K562 (cell line): ENCODE measurements around the gene PSMB4. TPM values are rescaled to one million over a fixed set of nuclear protein-coding genes. Genes with fewer than 3 reads are reported as not detected.
A peak's percentile ranks its signal among the peaks of the same experiment; 100 is the strongest.

Experiments used
- ATAC-seq: fragments of 200-7000 bp; cut with Tn5 transposase; 3 replicates; pipeline ENCODE4 v1.9.1; 2020; ENCODE audit warnings: moderate library complexity
- BruUV-seq: library from RNA; stranded (reverse); fragments of 400-500 nt; replicated peaks from 2 replicates; lab custom pipeline; 2021; lab: Mats Ljungman, UMichigan
- CTCF ChIA-PET: fragments of 300-600 bp; formaldehyde crosslinking; extraction: SDS; loops from one replicate; lab custom pipeline; 2021; ENCODE audit warnings: low intra/inter-chr PET ratio; lab: Yijun Ruan, JAX
- POLR2A ChIA-PET: fragments of 300-600, 350-650 bp; sonication (Branson Sonifier 250); formaldehyde crosslinking; extraction: SDS; loops from one replicate; lab custom pipeline; 2021; ENCODE audit warnings: antibody characterized with exemption, inconsistent platforms; lab: Yijun Ruan, JAX
- DNase-seq, 4 experiments: peaks; one replicate each; pipeline versions ENCODE4 v3.0.0 to v3.0.0-alpha.2; 2011 to 2018; ENCODE audit warnings: low spot score in 3 of 4, mixed read lengths in 3 of 4; ENCODE audit errors: extremely low read depth in 1 of 4
- FAIRE-seq: peaks from 2 replicates; lab custom pipeline; 2011; peaks lifted over from hg19 to GRCh38; lab: Jason Lieb, UNC
- H2AFZ ChIP-seq: 2 replicates; pipeline ENCODE4 v1.6.0; 2011; ENCODE audit warnings: low read depth, low read length, control low read depth, inconsistent platforms
- H3K27ac ChIP-seq: fragments of 200-600 bp; 3 replicates; pipeline ENCODE4 v1.8.0; 2011; ENCODE audit warnings: low read depth, mild to moderate bottlenecking, control low read depth, inconsistent platforms, low read length, moderate library complexity, mixed read lengths; ENCODE audit errors: extremely low read depth
- H3K27me3 ChIP-seq, 2 experiments: fragments of 300-600 bp in 1 of 2; 2 replicates in 1 of 2; 3 replicates in 1 of 2; pipeline versions ENCODE4 v1.6.0 to v1.8.0; 2011; ENCODE audit warnings: inconsistent platforms in 2 of 2, low read length in 2 of 2, mild to moderate bottlenecking in 1 of 2, mixed read lengths in 1 of 2, moderate library complexity in 1 of 2; ENCODE audit not compliant: control insufficient read depth in 2 of 2, insufficient read depth in 2 of 2
- H3K36me3 ChIP-seq: fragments of 300-600 bp; 3 replicates; pipeline ENCODE4 v1.8.0; 2011; ENCODE audit warnings: mild to moderate bottlenecking, low read length, inconsistent platforms; ENCODE audit not compliant: control insufficient read depth, insufficient read depth
- H3K4me1 ChIP-seq, 2 experiments: fragments of 200-600 bp in 1 of 2; replicated peaks in 1 of 2; 2 replicates in 1 of 2; 3 replicates in 1 of 2; pipeline versions ENCODE4 v1.5.1 to v1.8.0; 2011; ENCODE audit warnings: inconsistent platforms in 2 of 2, low read length in 2 of 2, mild to moderate bottlenecking in 1 of 2, mixed read lengths in 1 of 2, moderate library complexity in 1 of 2; ENCODE audit not compliant: control insufficient read depth in 2 of 2, insufficient read depth in 2 of 2
- H3K4me2 ChIP-seq: 2 replicates; pipeline ENCODE4 v1.6.1; 2011; ENCODE audit warnings: low read length, control low read depth, inconsistent platforms, mixed read lengths; ENCODE audit not compliant: insufficient read depth
- H3K4me3 ChIP-seq: fragments of 200-600 bp; sonication (generic), shearing (Covaris generic); 2 replicates; pipeline ENCODE4 v1.5.1; 2016; ENCODE audit warnings: control low read depth, inconsistent platforms
- H3K79me2 ChIP-seq: fragments of 200-600 bp; 3 replicates; pipeline ENCODE4 v1.8.0; 2011; ENCODE audit warnings: low read length, inconsistent platforms; ENCODE audit not compliant: control insufficient read depth, insufficient read depth
- H3K9ac ChIP-seq, 2 experiments: 2 replicates each; pipeline versions ENCODE4 v1.6.0 to v1.6.1; 2011; ENCODE audit warnings: low read depth in 2 of 2, low read length in 2 of 2, control low read depth in 1 of 2, inconsistent platforms in 1 of 2, mild to moderate bottlenecking in 1 of 2, mixed read lengths in 1 of 2; ENCODE audit not compliant: insufficient read depth in 1 of 2
- H3K9me1 ChIP-seq: one replicate; pipeline ENCODE4 v1.6.0; 2011; ENCODE audit warnings: inconsistent platforms, mild to moderate bottlenecking, low read length, moderate library complexity; ENCODE audit not compliant: control insufficient read depth, insufficient read depth
- H3K9me3 ChIP-seq: replicated peaks from 2 replicates; pipeline ENCODE4 v1.5.1; 2011; ENCODE audit warnings: low read depth, low read length, inconsistent platforms; ENCODE audit not compliant: control insufficient read depth, insufficient read depth
- H4K20me1 ChIP-seq: replicated peaks from 2 replicates; pipeline ENCODE4 v1.6.1; 2011; ENCODE audit warnings: low read length, inconsistent platforms, mixed read lengths; ENCODE audit not compliant: control insufficient read depth, insufficient read depth
- CBFA2T2 ChIP-seq: fragments of 450-650 bp; conservative IDR thresholded peaks from 2 replicates; pipeline ENCODE4 v1.6.1; 2017; ENCODE audit warnings: mild to moderate bottlenecking
- ETV5 ChIP-seq: sonication (generic); formaldehyde crosslinking; IDR thresholded peaks from 2 replicates; pipeline ENCODE4 v1.4.0; 2020; ENCODE audit warnings: low read depth, mild to moderate bottlenecking, missing genetic modification reagents
- FOXA3 ChIP-seq, 2 experiments: fragments of 450-650 bp in 1 of 2; sonication (generic) in 1 of 2; formaldehyde crosslinking; IDR thresholded peaks in 1 of 2; conservative IDR thresholded peaks in 1 of 2; 2 replicates each; pipeline versions ENCODE4 v1.4.0 to v1.8.0; 2020 to 2022; ENCODE audit warnings: mild to moderate bottlenecking in 2 of 2, missing genetic modification reagents in 1 of 2
- GATA2 ChIP-seq: sonication (generic); formaldehyde crosslinking; IDR thresholded peaks from 2 replicates; pipeline ENCODE4 v1.4.0; 2020; ENCODE audit warnings: mild to moderate bottlenecking, missing genetic modification reagents
- GTF2E2 ChIP-seq: fragments of 200-800 bp; sonication (Bioruptor generic); IDR thresholded peaks from 2 replicates; pipeline ENCODE4 v1.6.1; 2016; ENCODE audit warnings: missing genetic modification characterization, missing compliant biosample characterization
- HDAC1 ChIP-seq, 2 experiments: fragments of 450-650 bp; IDR thresholded peaks; 2 replicates each; pipeline ENCODE4 v1.6.1; 2016 to 2017; ENCODE audit warnings: inconsistent platforms in 1 of 2, mild to moderate bottlenecking in 1 of 2, moderate library complexity in 1 of 2
- HDAC2 ChIP-seq: fragments of 450-650 bp; IDR thresholded peaks from 2 replicates; pipeline ENCODE4 v1.6.1; 2016; ENCODE audit warnings: mild to moderate bottlenecking
- PKNOX1 ChIP-seq: fragments of 450-650 bp; IDR thresholded peaks from 2 replicates; pipeline ENCODE4 v1.6.1; 2016
- POLR2B ChIP-seq: fragments of 450-650 bp; IDR thresholded peaks from 2 replicates; pipeline ENCODE4 v1.6.1; 2018; ENCODE audit warnings: low read depth; ENCODE audit not compliant: partially characterized antibody
- POLR3G ChIP-seq: IDR thresholded peaks from 2 replicates; pipeline ENCODE4 v1.6.1; 2011; ENCODE audit not compliant: insufficient read length, insufficient replicate concordance; ENCODE audit errors: extremely low read depth
- SMARCA4 ChIP-seq: fragments of 450-650 bp; IDR thresholded peaks from 2 replicates; pipeline ENCODE4 v1.6.1; 2016
- SOX6 ChIP-seq: fragments of 450-650 bp; IDR thresholded peaks from 2 replicates; pipeline ENCODE4 v1.6.1; 2014; ENCODE audit warnings: mild to moderate bottlenecking
- SRF ChIP-seq, 2 experiments: fragments of 250-450, 450-650 bp in 1 of 2; sonication (Bioruptor Pico) in 1 of 2; sonication (generic) in 1 of 2; formaldehyde crosslinking; IDR thresholded peaks; 2 replicates each; pipeline versions ENCODE4 v1.5.0 to v1.5.1; 2020 to 2022; ENCODE audit warnings: mild to moderate bottlenecking in 1 of 2, missing genetic modification reagents in 1 of 2
- TAL1 ChIP-seq: fragments of 450-650 bp; IDR thresholded peaks from 2 replicates; pipeline ENCODE4 v1.6.1; 2016; ENCODE audit warnings: mild to moderate bottlenecking
- TBP ChIP-seq: optimal IDR thresholded peaks from 2 replicates; pipeline ENCODE3; 2011; ENCODE audit warnings: low read depth, low read length, improper control_type of control experiment
- TCF3 ChIP-seq: sonication (generic); formaldehyde crosslinking; IDR thresholded peaks from 2 replicates; pipeline ENCODE4 v1.4.0; 2020; ENCODE audit warnings: mild to moderate bottlenecking, missing genetic modification reagents
- ZNF175 ChIP-seq: fragments of 200-800 bp; sonication (Bioruptor generic); IDR thresholded peaks from 2 replicates; pipeline ENCODE4 v1.6.1; 2016; ENCODE audit warnings: low read depth, mild to moderate bottlenecking, missing genetic modification characterization, missing compliant biosample characterization
- ZNF316 ChIP-seq: fragments of 450-650 bp; IDR thresholded peaks from 2 replicates; pipeline ENCODE4 v1.6.1; 2016
- WGBS: fragments of 100-300 bp; shearing (Covaris generic); methylation state at CpG from one replicate; pipeline ENCODE4 v1.1.6; 2016; ENCODE audit warnings: low coverage, mixed read lengths; ENCODE audit not compliant: insufficient coverage; ENCODE audit errors: missing lambda C conversion rate; 5-methylcytosine and 5-hydroxymethylcytosine counted together
- in situ Hi-C: fragments of 300-500 bp; cut with MboI; formaldehyde crosslinking; loops from 4 replicates; pipeline ENCODE4 v1.15.0; 2018; ENCODE audit warnings: inconsistent platforms, mixed read lengths
- intact Hi-C: fragments of 100-400 bp; cut with micrococcal nuclease; formaldehyde crosslinking; loops from 2 replicates; pipeline ENCODE4 v1.14.2; 2022
- polyA plus RNA-seq, 8 experiments: library from polyadenylated mRNA; depleted of rRNA in 4 of 8; stranded (reverse) in 5 of 8; unstranded in 3 of 8; fragments of >200 nt; fragmentation: Nextera tagmentation in 2 of 8; fragmentation: Illumina TruSeq in 1 of 8; extraction: Ambion mirVana in 2 of 8; extraction: Trizol in 1 of 8; gene quantifications; 2 replicates each; pipeline versions ENCODE4 v1.2.1 to v1.2.3, GENCODE V29; 2011 to 2014; ENCODE audit warnings: inconsistent platforms in 1 of 8, missing spikeins in 1 of 8
- total RNA-seq, 7 experiments: library from RNA; depleted of rRNA in 6 of 7; stranded (reverse); fragments of >200 nt in 6 of 7; fragmentation: Illumina TruSeq in 2 of 7; extraction: Trizol in 2 of 7; gene quantifications; 2 replicates each; pipeline versions ENCODE4 v1.2.1 to v1.2.3, GENCODE V29; 2011 to 2021; ENCODE audit warnings: low replicate concordance in 1 of 7
- TF ChIP-seq, protein P1 (sequence below), 2 experiments: IDR thresholded peaks in 1 of 2; conservative IDR thresholded peaks in 1 of 2; 2 replicates each; pipeline ENCODE4 v1.6.1; 2016; ENCODE audit warnings: low read depth in 2 of 2, mild to moderate bottlenecking in 1 of 2, missing compliant biosample characterization in 1 of 2, missing genetic modification characterization in 1 of 2, moderate library complexity in 1 of 2

Gene PSMB4
- total and polyA plus RNA-seq, 9 of the 15 experiments (the other 6 are each of a cell fraction or from before 2014, with no cell fraction given), result 397 to 674 (median 475) TPM

GRCh38 chr1:151384584-151384983 is 14.8 kb upstream of the PSMB4 start:
- Histone ChIP-seq H3K4me3 (no peak overlapping the region), H2AFZ (peak overlapping the region; percentile 45; the same call in 1 of the 2 replicates), H3K27ac (no peak overlapping the region), H3K36me3 (no peaks in the 10 kb centered on the region), H4K20me1 (no peaks in the 10 kb centered on the region), H3K4me2 (peak overlapping the region; percentile 43; the same call in 1 of the 2 replicates), H3K4me1 (peaks cover 14 to 21% of the 10 kb centered on the region in 2 experiments; a peak in 4 of 5 replicates), H3K9ac (no peak overlapping the region; a peak in 1 of 4 replicates), H3K27me3 (no peaks in the 10 kb centered on the region), H3K79me2 (no peaks in the 10 kb centered on the region), H3K9me3 (no peaks in the 10 kb centered on the region; the same call in 1 of the 2 replicates), H3K9me1 (no peaks in the 10 kb centered on the region)
- in situ Hi-C loops, result no loop called here
- FAIRE-seq (peak; percentile 87), DNase-seq (peak in 3 of 4 experiments; percentile 30 to 73 (median 69)), ATAC-seq (peak; percentile 77)
- 4% methylated on average over 3 of the region's 3 CpGs for WGBS
- intact Hi-C loops, result loop anchor here (10.0 kb wide), 1 partner anchor 190 kb away; the partner anchor contains the start of genes PIP5K1A and VPS72
- POLR2A ChIA-PET, result interaction anchor here (0.5 to 1.6 kb wide), 7 partner anchors 10 to 353 kb away, joined by 3 to 5 read pairs (median 3); no protein-coding TSS in a partner anchor
- BruUV-seq, result no TSS peak
- CTCF ChIA-PET, result no interaction called here
- TF ChIP-seq CBFA2T2, result peak; percentile 16; the same call in 1 of the 2 replicates
- 0 out of 2 replicates have a peak, but pooled peaks have one; percentile 21 for TF ChIP-seq HDAC2
- TF ChIP-seq TCF3 (CRISPR knock-in tag), result peak; percentile 62; the same call in 1 of the 2 replicates
- TF ChIP-seq POLR3G, result no peak
- 0 out of 2 replicates have a peak, but pooled peaks have one; percentile 55 for TF ChIP-seq SMARCA4
- peak; percentile 77 for TF ChIP-seq GATA2 (CRISPR knock-in tag)
- 0 out of 4 replicates have a peak, but pooled peaks of 1 of the 2 experiments have one; percentile 17 for TF ChIP-seq FOXA3 (CRISPR knock-in tag; conservative IDR thresholded peaks at IDR 0.05 in 1 of 2, IDR thresholded peaks at IDR 0.05 in 1 of 2)
- peak in 1 of 2 experiments; percentile 66; a peak in 1 of 4 replicates for TF ChIP-seq SRF (CRISPR knock-in tag; IDR thresholded peaks at IDR 0.05)
- no peak for TF ChIP-seq GTF2E2
- peak in 1 of 2 experiments; percentile 19; a peak in 1 of 4 replicates for TF ChIP-seq HDAC1 (IDR thresholded peaks at IDR 0.05)
- TF ChIP-seq SOX6, result peak; percentile 41; the same call in 1 of the 2 replicates
- no peak for TF ChIP-seq TAL1
- peak; percentile 85 for TF ChIP-seq TBP
- TF ChIP-seq ZNF316, result no peak
- no peak for TF ChIP-seq ZNF175 (CRISPR knock-in tag)
- TF ChIP-seq PKNOX1, result peak; percentile 90
- TF ChIP-seq, protein P1, sequence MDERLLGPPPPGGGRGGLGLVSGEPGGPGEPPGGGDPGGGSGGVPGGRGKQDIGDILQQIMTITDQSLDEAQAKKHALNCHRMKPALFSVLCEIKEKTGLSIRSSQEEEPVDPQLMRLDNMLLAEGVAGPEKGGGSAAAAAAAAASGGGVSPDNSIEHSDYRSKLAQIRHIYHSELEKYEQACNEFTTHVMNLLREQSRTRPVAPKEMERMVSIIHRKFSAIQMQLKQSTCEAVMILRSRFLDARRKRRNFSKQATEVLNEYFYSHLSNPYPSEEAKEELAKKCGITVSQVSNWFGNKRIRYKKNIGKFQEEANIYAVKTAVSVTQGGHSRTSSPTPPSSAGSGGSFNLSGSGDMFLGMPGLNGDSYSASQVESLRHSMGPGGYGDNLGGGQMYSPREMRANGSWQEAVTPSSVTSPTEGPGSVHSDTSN (CRISPR knock-in tag; IDR thresholded peaks at IDR 0.05; ENCODE audit: low read depth), result peak; percentile 50; the same call in 1 of the 2 replicates
- TF ChIP-seq, protein P1 (tag; conservative IDR thresholded peaks at IDR 0.05; ENCODE audit: low read depth), result peak; percentile 77
- TF ChIP-seq ETV5 (CRISPR knock-in tag), result 0 out of 2 replicates have a peak, but pooled peaks have one; percentile 37
- TF ChIP-seq POLR2B, result no peak
